ENCODE results near the gene MRPL46.
"Not testable (repeated sequence)": the region's sequence is repeated elsewhere in the genome, so short reads cannot be mapped to it uniquely, and the experiment has no call there.

The MRPL46 gene

DNA sequence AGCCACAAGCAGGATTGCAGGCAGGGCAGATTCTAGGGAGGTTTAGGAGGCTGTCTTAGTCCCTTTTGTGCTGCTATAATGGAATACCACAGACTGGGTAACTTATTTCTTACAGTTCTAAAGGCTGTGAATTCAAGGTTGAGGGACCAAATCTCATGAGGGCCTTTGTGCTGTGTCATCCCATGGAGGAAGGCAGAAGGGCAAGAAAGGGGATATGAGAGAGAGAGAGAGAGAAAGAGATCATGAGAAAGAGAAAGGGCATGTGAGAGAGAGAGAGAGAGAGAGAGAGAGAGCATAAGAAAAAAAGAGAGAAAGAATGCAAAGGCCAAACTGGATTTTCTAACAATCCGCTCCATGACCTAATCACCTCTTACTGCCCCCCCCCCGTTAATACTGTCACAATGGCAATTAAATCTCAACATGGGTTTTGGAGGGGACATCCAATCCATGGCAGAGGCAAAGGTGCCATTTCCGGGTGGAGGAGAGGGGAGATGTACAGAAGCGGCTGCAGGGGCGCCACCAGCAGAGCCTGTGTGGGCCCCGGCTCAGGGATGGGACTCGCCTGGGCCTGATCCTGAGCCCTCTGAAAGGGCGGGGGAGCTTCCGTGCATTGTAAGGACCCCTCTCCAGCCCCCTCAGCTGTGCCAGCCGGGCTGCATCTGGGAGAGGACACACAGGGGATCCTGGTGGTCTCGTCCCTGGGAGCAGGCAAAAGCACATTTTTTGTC is 20.8 kb upstream of the MRPL46 start:
- H3K27me3 Mint-ChIP-seq, result no peaks in the 10 kb centered on the region
- no peak for ATAC-seq
- H3K27ac Mint-ChIP-seq, result peak overlapping the region in 1 of 2 donors; percentile 48
- H3K4me1 Mint-ChIP-seq, result no peaks in the 10 kb centered on the region
- DNase-seq, result no peak
- no peaks in the 10 kb centered on the region for H3K9me3 Mint-ChIP-seq
- H3K4me3 Mint-ChIP-seq, result no peak overlapping the region

DNA sequence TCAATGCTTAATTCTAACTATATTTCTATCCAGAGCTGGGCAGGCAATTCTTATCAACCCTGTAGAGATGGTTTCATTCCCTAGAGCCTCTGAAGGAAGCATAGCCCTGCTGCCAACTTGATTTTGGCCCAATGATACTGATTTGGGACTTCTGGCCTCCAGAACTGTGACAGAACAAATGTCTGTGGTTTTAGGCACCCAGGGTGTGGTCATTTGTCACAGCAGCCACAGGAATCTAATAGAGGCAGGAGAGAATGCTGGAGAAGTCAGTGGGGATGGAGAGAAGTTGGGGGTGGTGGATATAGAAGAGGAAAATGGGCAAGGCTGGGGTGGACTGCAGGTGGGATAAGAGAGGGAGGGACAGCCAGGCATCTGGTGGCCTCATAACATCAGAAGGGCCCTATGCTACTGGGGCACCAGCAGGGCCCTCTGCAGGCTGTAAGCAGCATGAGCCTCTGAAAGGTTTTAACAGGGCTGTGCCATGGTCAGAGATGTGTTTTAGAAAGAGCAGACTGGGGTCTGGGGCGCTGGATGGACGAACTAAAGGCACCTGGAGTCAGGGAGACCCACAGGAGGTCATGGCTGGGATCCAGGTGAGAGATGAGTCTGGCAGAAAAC is 20.1 kb upstream of the MRPL46 start:
- H3K27me3 Mint-ChIP-seq, result no peaks in the 10 kb centered on the region
- ATAC-seq (no peak), DNase-seq (no peak)
- H3K4me1 Mint-ChIP-seq, result no peaks in the 10 kb centered on the region
- H3K27ac Mint-ChIP-seq, result peak overlapping the region in 1 of 2 donors; percentile 2
- no peak overlapping the region for H3K4me3 Mint-ChIP-seq
- no peaks in the 10 kb centered on the region for H3K9me3 Mint-ChIP-seq

- Mint-ChIP-seq H3K4me3 (no peak overlapping the region), H3K4me1 (no peaks in the 10 kb centered on the region), H3K9me3 (no peaks in the 10 kb centered on the region), H3K27me3 (no peaks in the 10 kb centered on the region), H3K27ac (no peak overlapping the region)
- DNase-seq (no peak), ATAC-seq (no peak)
These were observed 17.6 kb upstream of the MRPL46 start for GRCh38 chr15:88484682-88485331.

- H3K27me3 Mint-ChIP-seq, result no peaks in the 10 kb centered on the region
- ATAC-seq (no peak), DNase-seq (no peak)
- no peak overlapping the region for H3K4me3 Mint-ChIP-seq
- no peaks in the 10 kb centered on the region for H3K9me3 Mint-ChIP-seq
- no peaks in the 10 kb centered on the region for H3K4me1 Mint-ChIP-seq
- peak overlapping the region in 1 of 2 donors; percentile 5 for H3K27ac Mint-ChIP-seq
These were observed 15.1 kb upstream of the MRPL46 start for GRCh38 chr15:88482263-88482662.

DNA sequence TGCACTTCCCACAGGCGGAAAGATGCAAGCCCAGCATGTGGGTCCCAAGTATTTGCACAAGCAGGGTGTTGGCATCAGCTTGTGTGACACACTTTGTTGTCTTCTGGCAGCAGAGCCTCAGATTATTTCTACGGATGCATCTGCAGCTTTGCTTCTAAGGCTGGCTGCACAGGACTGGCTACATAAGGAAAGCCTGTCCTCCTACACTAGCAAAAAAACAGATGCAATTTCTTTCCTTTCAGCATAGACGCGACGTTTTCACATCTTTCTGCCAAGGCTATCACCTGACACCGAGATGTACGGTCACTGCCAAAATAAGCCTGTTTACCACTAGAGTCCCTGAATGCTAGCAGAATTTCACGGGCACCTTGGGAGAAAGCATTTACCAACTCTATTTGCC is 13.8 kb upstream of the MRPL46 start:
- Mint-ChIP-seq H3K27me3 (no peaks in the 10 kb centered on the region), H3K9me3 (no peaks in the 10 kb centered on the region), H3K4me1 (no peaks in the 10 kb centered on the region), H3K27ac (no peak overlapping the region), H3K4me3 (no peak overlapping the region)
- DNase-seq, result no peak
- ATAC-seq, result no peak

GRCh38 chr15:88479169-88479568 is 12.0 kb upstream of the MRPL46 start:
- Mint-ChIP-seq H3K27ac (no peak overlapping the region), H3K4me3 (no peak overlapping the region), H3K4me1 (no peaks in the 10 kb centered on the region), H3K27me3 (no peaks in the 10 kb centered on the region), H3K9me3 (no peaks in the 10 kb centered on the region)
- ATAC-seq, result no peak
- no peak for DNase-seq

DNA sequence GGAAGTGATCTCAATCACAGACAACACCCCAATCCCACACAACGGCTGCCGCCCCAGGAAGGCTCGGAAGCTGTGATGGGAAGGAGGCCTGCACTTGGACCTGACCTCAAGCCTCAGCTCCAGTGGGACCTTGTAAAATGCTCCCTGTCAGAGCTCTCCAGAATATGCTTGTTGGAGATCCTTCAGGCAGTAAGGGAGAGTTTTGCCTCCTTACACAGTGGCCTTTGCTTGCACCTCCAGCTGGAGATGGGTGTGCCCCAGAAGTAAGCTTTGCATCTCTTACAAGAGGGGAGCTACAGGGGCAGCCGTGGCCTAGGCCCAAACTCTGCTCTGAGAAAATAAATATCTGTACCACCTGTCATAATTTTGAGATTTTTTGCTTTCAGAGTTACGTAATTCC is 10.7 kb upstream of the MRPL46 start:
- ATAC-seq (no peak), DNase-seq (no peak)
- no peak overlapping the region for H3K4me3 Mint-ChIP-seq
- H3K27me3 Mint-ChIP-seq, result no peaks in the 10 kb centered on the region
- no peak overlapping the region for H3K27ac Mint-ChIP-seq
- no peaks in the 10 kb centered on the region for H3K4me1 Mint-ChIP-seq
- H3K9me3 Mint-ChIP-seq, result no peaks in the 10 kb centered on the region

DNA sequence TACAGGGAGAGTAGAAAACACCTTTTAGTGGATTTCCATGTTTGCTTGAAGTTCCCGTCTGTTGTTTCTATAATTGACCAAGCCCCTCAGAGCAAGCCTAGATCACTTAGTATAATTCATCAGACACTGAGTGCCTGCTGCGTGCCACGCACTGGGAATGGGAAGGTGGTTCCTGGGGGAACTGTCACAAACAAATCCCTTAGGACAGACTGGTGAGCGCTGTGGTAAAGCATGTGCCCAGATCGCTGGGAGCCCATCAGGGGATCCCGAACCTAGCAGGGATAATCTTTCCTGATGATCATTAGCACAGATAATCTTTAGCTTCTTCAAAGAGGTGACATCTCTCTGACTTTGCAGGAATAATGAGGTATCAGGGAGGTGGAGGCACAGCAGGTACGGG is 9.9 kb upstream of the MRPL46 start:
- ATAC-seq (no peak), DNase-seq (no peak)
- no peak overlapping the region for H3K4me3 Mint-ChIP-seq
- H3K9me3 Mint-ChIP-seq, result no peaks in the 10 kb centered on the region
- H3K27ac Mint-ChIP-seq, result no peak overlapping the region
- peaks cover 4% of the 10 kb centered on the region for H3K4me1 Mint-ChIP-seq
- H3K27me3 Mint-ChIP-seq, result no peaks in the 10 kb centered on the region

- no peak overlapping the region for H3K27ac Mint-ChIP-seq
- H3K4me1 Mint-ChIP-seq, result peaks cover 8% of the 10 kb centered on the region
- no peaks in the 10 kb centered on the region for H3K27me3 Mint-ChIP-seq
- ATAC-seq, result peak; percentile 68
- no peaks in the 10 kb centered on the region for H3K9me3 Mint-ChIP-seq
- peak; percentile 19 to 29 for DNase-seq
- no peak overlapping the region for H3K4me3 Mint-ChIP-seq
These were observed 9.5 kb upstream of the MRPL46 start for GRCh38 chr15:88476635-88477060.

GRCh38 chr15:88473661-88474293 is 6.6 kb upstream of the MRPL46 start:
- not testable (repeated sequence) for H3K9me3 Mint-ChIP-seq, H3K4me3 Mint-ChIP-seq, DNase-seq, H3K4me1 Mint-ChIP-seq, H3K27me3 Mint-ChIP-seq, ATAC-seq
- peak overlapping the region in 1 of 2 donors; percentile 64 for H3K27ac Mint-ChIP-seq

- Mint-ChIP-seq H3K9me3 (no peaks in the 10 kb centered on the region), H3K27me3 (no peaks in the 10 kb centered on the region), H3K27ac (peak overlapping the region; percentile 8 to 77), H3K4me3 (no peak overlapping the region), H3K4me1 (peaks cover 10% of the 10 kb centered on the region)
- ATAC-seq (no peak), DNase-seq (no peak)
These were observed 5.0 kb upstream of the MRPL46 start for GRCh38 chr15:88472225-88472624.

- no peak overlapping the region for H3K4me3 Mint-ChIP-seq
- peaks cover 22% of the 10 kb centered on the region for H3K4me1 Mint-ChIP-seq
- H3K27ac Mint-ChIP-seq, result no peak overlapping the region
- DNase-seq (no peak), ATAC-seq (no peak)
- no peaks in the 10 kb centered on the region for H3K27me3 Mint-ChIP-seq
- H3K9me3 Mint-ChIP-seq, result no peaks in the 10 kb centered on the region
These were observed 3.6 kb upstream of the MRPL46 start for GRCh38 chr15:88470625-88471372.

- no peak for DNase-seq
- ATAC-seq, result no peak
- no peak overlapping the region for H3K27ac Mint-ChIP-seq
- H3K27me3 Mint-ChIP-seq, result no peaks in the 10 kb centered on the region
- H3K4me1 Mint-ChIP-seq, result peaks cover 27% of the 10 kb centered on the region
- H3K9me3 Mint-ChIP-seq, result no peaks in the 10 kb centered on the region
- no peak overlapping the region for H3K4me3 Mint-ChIP-seq
These were observed 2.1 kb upstream of the MRPL46 start for GRCh38 chr15:88469321-88469720.

- H3K9me3 Mint-ChIP-seq, H3K27ac Mint-ChIP-seq, DNase-seq, ATAC-seq, H3K27me3 Mint-ChIP-seq: not testable (repeated sequence)
- H3K4me3 Mint-ChIP-seq, result peak overlapping the region; percentile 85 to 88
- peaks cover 27% of the 10 kb centered on the region for H3K4me1 Mint-ChIP-seq
These were observed 1.5 kb upstream of the MRPL46 start for GRCh38 chr15:88468721-88469120.

DNA sequence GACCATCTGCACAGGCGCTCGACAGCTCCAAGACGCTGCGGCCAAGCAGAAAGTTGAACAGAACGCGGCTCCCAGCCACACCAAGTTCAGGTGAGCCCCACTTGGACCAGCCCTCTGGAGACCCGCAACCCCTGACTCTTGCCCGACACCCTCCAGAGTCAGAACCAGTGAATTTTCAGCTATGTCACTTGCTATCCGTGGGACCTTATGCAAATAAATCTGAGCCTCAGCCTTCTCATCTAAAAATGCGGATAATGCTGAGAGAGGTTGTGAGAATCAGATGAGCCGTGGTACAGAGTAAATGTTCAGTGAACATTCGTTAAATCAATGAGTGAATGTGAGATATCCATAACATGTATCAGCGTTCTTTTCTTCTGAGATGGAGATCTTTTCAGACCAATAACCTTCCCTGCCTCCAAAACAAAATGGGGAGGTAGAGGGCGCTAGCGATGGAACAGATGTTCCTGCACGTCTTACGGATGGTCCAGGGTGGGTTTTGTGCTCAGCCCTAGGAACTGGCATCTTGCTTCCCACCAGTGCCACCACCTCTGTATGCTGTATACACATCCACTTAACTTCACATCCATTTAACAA is 844 bp upstream of the MRPL46 start:
- H3K9me3 Mint-ChIP-seq, result no peaks in the 10 kb centered on the region
- peak overlapping the region; percentile 100 for H3K27ac Mint-ChIP-seq
- H3K27me3 Mint-ChIP-seq, result no peaks in the 10 kb centered on the region
- peaks cover 27% of the 10 kb centered on the region for H3K4me1 Mint-ChIP-seq
- H3K4me3 Mint-ChIP-seq, result peak overlapping the region; percentile 85 to 88
- ATAC-seq (no peak), DNase-seq (no peak)
